Measurements from ENCODE around the gene RNF215. TPM values are rescaled to one million over a fixed set of nuclear protein-coding genes. Genes with fewer than 3 reads are reported as not detected.

The RNF215 gene
- total and polyA plus RNA-seq, 2 experiments from 2014 or later = 7.2 to 18.1 TPM

- Histone ChIP-seq H3K79me2 (no peaks in the 10 kb centered on the region), H4K20me1 (ENCODE audit: insufficient read depth, poor library complexity, severe bottlenecking) (no peaks in the 10 kb centered on the region), H3K4me1 (ENCODE audit: insufficient read depth) (peaks cover under 1% of the 10 kb centered on the region), H3K9me3 (ENCODE audit: low read depth) (no peaks in the 10 kb centered on the region), H3K9me2 (replicated peaks; ENCODE audit: insufficient read depth) (no peaks in the 10 kb centered on the region), H3K27me3 (no peaks in the 10 kb centered on the region), H2AFZ (no peak overlapping the region), H3K27ac (no peak overlapping the region), H3K4me3 (no peak overlapping the region), H3K4me2 (no peak overlapping the region), H3K36me3 (replicated peaks; ENCODE audit: insufficient read depth, low read depth) (no peaks in the 10 kb centered on the region)
- no peak for DNase-seq (ENCODE audit: low spot score)
- TF ChIP-seq CTCF (IDR thresholded peaks at IDR 0.05; ENCODE audit: poor library complexity) (no peak), EZH2phosphoT487 (IDR thresholded peaks at IDR 0.05; ENCODE audit: low read depth, severe bottlenecking, unreplicated experiment) (no peak), EZH2 (IDR thresholded peaks at IDR 0.05; ENCODE audit: borderline replicate concordance) (no peak)
- 93% methylated on average over 12 of the region's 12 CpGs for WGBS (ENCODE audit: low lambda C conversion rate, missing lambda C conversion rate)
These were observed 5.9 kb downstream of the RNF215 start for GRCh38 chr22:30381264-30381663.

GRCh38 chr22:30380011-30380410 lies 7.2 kb downstream of the RNF215 start:
- no peak for DNase-seq (ENCODE audit: low spot score)
- no peaks in the 10 kb centered on the region for H3K4me1 ChIP-seq (ENCODE audit: insufficient read depth)
- no peaks in the 10 kb centered on the region for H3K36me3 ChIP-seq (replicated peaks; ENCODE audit: insufficient read depth, low read depth)
- H3K9me2 ChIP-seq (replicated peaks; ENCODE audit: insufficient read depth) = no peaks in the 10 kb centered on the region
- H3K9me3 ChIP-seq (ENCODE audit: low read depth) = no peaks in the 10 kb centered on the region
- H3K79me2 ChIP-seq = no peaks in the 10 kb centered on the region
- H3K4me3 ChIP-seq = no peak overlapping the region
- no peak for TF ChIP-seq CTCF (IDR thresholded peaks at IDR 0.05; ENCODE audit: poor library complexity)
- no peak for TF ChIP-seq EZH2phosphoT487 (IDR thresholded peaks at IDR 0.05; ENCODE audit: low read depth, severe bottlenecking, unreplicated experiment)
- no peak for TF ChIP-seq EZH2 (IDR thresholded peaks at IDR 0.05; ENCODE audit: borderline replicate concordance)
- H3K27me3 ChIP-seq = no peaks in the 10 kb centered on the region
- H3K27ac ChIP-seq = no peak overlapping the region
- H4K20me1 ChIP-seq (ENCODE audit: insufficient read depth, poor library complexity, severe bottlenecking) = no peaks in the 10 kb centered on the region
- H3K4me2 ChIP-seq = no peak overlapping the region
- WGBS (ENCODE audit: low lambda C conversion rate, missing lambda C conversion rate) = 98% methylated on average over 20 of the region's 20 CpGs
- no peak overlapping the region for H2AFZ ChIP-seq

- WGBS (ENCODE audit: low lambda C conversion rate, missing lambda C conversion rate) = 95% methylated on average over 13 of the region's 13 CpGs
- Histone ChIP-seq H3K79me2 (no peaks in the 10 kb centered on the region), H3K27ac (no peak overlapping the region), H3K4me2 (no peak overlapping the region), H2AFZ (no peak overlapping the region), H3K9me3 (ENCODE audit: low read depth) (no peaks in the 10 kb centered on the region), H3K9me2 (replicated peaks; ENCODE audit: insufficient read depth) (no peaks in the 10 kb centered on the region), H4K20me1 (ENCODE audit: insufficient read depth, poor library complexity, severe bottlenecking) (no peaks in the 10 kb centered on the region), H3K4me1 (ENCODE audit: insufficient read depth) (no peaks in the 10 kb centered on the region), H3K36me3 (replicated peaks; ENCODE audit: insufficient read depth, low read depth) (no peaks in the 10 kb centered on the region), H3K4me3 (no peak overlapping the region), H3K27me3 (no peaks in the 10 kb centered on the region)
- TF ChIP-seq EZH2phosphoT487 (IDR thresholded peaks at IDR 0.05; ENCODE audit: low read depth, severe bottlenecking, unreplicated experiment) (no peak), CTCF (IDR thresholded peaks at IDR 0.05; ENCODE audit: poor library complexity) (no peak), EZH2 (IDR thresholded peaks at IDR 0.05; ENCODE audit: borderline replicate concordance) (no peak)
- no peak for DNase-seq (ENCODE audit: low spot score)
These were observed 11.8 kb downstream of the RNF215 start for GRCh38 chr22:30375312-30375849.

All from hepatocyte (in vitro differentiated cells).